ENCODE data around the gene SYTL5.

DNA sequence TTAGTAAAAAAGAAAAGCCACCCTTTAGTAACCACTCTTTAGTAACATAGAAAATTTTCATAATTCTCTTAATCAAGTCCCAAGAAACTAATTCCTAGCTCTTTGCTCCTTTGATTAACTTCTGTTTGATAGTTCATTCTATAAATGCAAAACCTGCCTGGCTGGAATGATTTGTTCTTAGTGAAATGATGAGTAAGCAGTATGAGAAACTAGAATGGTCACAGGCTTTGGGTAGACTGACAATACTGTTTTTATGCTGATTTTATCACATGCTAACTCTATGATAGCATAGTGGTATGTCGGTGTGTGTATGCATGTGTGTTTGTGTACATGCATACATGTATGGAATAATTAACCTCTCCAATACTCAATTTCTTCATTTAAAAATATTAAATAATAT, 81.2 kb downstream of the SYTL5 start:
- no peak for TF ChIP-seq POLR2A (IDR thresholded peaks at IDR 0.05)
- TF ChIP-seq, protein P1, sequence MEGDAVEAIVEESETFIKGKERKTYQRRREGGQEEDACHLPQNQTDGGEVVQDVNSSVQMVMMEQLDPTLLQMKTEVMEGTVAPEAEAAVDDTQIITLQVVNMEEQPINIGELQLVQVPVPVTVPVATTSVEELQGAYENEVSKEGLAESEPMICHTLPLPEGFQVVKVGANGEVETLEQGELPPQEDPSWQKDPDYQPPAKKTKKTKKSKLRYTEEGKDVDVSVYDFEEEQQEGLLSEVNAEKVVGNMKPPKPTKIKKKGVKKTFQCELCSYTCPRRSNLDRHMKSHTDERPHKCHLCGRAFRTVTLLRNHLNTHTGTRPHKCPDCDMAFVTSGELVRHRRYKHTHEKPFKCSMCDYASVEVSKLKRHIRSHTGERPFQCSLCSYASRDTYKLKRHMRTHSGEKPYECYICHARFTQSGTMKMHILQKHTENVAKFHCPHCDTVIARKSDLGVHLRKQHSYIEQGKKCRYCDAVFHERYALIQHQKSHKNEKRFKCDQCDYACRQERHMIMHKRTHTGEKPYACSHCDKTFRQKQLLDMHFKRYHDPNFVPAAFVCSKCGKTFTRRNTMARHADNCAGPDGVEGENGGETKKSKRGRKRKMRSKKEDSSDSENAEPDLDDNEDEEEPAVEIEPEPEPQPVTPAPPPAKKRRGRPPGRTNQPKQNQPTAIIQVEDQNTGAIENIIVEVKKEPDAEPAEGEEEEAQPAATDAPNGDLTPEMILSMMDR (IDR thresholded peaks at IDR 0.05), result no peak

All from adrenal gland (tissue), 5 donors.